SK-N-SH treated with all-trans-retinoic acid at 6 μM for 48 hours (cell line): Measurements from ENCODE around the gene HTT.

Experiments
- ATAC-seq: fragments of 200-7000 bp; cut with Tn5 transposase; 3 replicates; pipeline ENCODE4 v1.9.1; 2020; ENCODE audit warnings: mild to moderate bottlenecking, moderate library complexity
- ARNTL ChIP-seq: fragments of 450-650 bp; formaldehyde crosslinking; IDR thresholded peaks from 2 replicates; pipeline ENCODE4 v1.5.0; 2020; ENCODE audit warnings: low read depth, mild to moderate bottlenecking, moderate library complexity, borderline replicate concordance
- ESRRG ChIP-seq: fragments of 250-450 bp; sonication (Bioruptor Pico); IDR thresholded peaks from 2 replicates; pipeline ENCODE4 v1.6.1; 2021; ENCODE audit warnings: mild to moderate bottlenecking
- GLIS3 ChIP-seq: fragments of 250-450 bp; sonication (Bioruptor Pico); IDR thresholded peaks from 2 replicates; pipeline ENCODE4 v1.5.0; 2020; ENCODE audit warnings: mild to moderate bottlenecking, moderate library complexity
- ISL1 ChIP-seq: fragments of 250-450 bp; sonication (Bioruptor Pico); IDR thresholded peaks from 2 replicates; pipeline ENCODE4 v2.1.2; 2022; ENCODE audit warnings: mild to moderate bottlenecking, moderate library complexity
- OSR1 ChIP-seq: fragments of 250-450 bp; sonication (Bioruptor Pico); IDR thresholded peaks from 2 replicates; pipeline ENCODE4 v1.8.0; 2022; ENCODE audit warnings: moderate library complexity, mild to moderate bottlenecking, inconsistent platforms
- PPARA ChIP-seq: fragments of 250-450 bp; sonication (Bioruptor Pico); IDR thresholded peaks from 2 replicates; pipeline ENCODE4 v1.5.0; 2020; ENCODE audit warnings: mild to moderate bottlenecking, borderline replicate concordance
- TOX ChIP-seq: fragments of 250-450 bp; sonication (Bioruptor Pico); IDR thresholded peaks from 2 replicates; pipeline ENCODE4 v1.8.0; 2021; ENCODE audit warnings: mild to moderate bottlenecking, moderate library complexity, borderline replicate concordance
- ZC3H10 ChIP-seq: fragments of 250-450 bp; sonication (Bioruptor Pico); IDR thresholded peaks from 2 replicates; pipeline ENCODE4 v1.5.1; 2021; ENCODE audit warnings: mild to moderate bottlenecking, moderate library complexity
- ZFP3 ChIP-seq: fragments of 250-450 bp; sonication (Bioruptor Pico); IDR thresholded peaks from 2 replicates; pipeline ENCODE4 v1.5.0; 2020; ENCODE audit warnings: mild to moderate bottlenecking, moderate library complexity
- ZFP30 ChIP-seq: fragments of 450-650 bp; formaldehyde crosslinking; IDR thresholded peaks from 2 replicates; pipeline ENCODE4 v1.5.0; 2022; ENCODE audit warnings: mild to moderate bottlenecking, moderate library complexity
- ZNF565 ChIP-seq: fragments of 450-650 bp; formaldehyde crosslinking; conservative IDR thresholded peaks from 2 replicates; pipeline ENCODE4 v1.5.0; 2020; ENCODE audit warnings: low read depth, mild to moderate bottlenecking, moderate library complexity
- ZNF8 ChIP-seq: fragments of 450-650 bp; formaldehyde crosslinking; IDR thresholded peaks from 2 replicates; pipeline ENCODE4 v1.5.0; 2020; ENCODE audit warnings: mild to moderate bottlenecking, moderate library complexity
- TF ChIP-seq, protein P1 (sequence below): fragments of 250-450 bp; sonication (Bioruptor Pico); IDR thresholded peaks from 2 replicates; pipeline ENCODE4 v1.5.1; 2020; ENCODE audit warnings: low read depth, mild to moderate bottlenecking, moderate library complexity
- TF ChIP-seq, protein P2 (sequence below): fragments of 250-450 bp; sonication (Bioruptor Pico); IDR thresholded peaks from 2 replicates; pipeline ENCODE4 v1.8.0; 2021; ENCODE audit warnings: low read depth, mild to moderate bottlenecking, moderate library complexity, borderline replicate concordance
- TF ChIP-seq, protein P3 (sequence below): fragments of 250-450 bp; sonication (Bioruptor Pico); IDR thresholded peaks from 2 replicates; pipeline ENCODE4 v1.5.0; 2020; ENCODE audit warnings: mild to moderate bottlenecking, moderate library complexity
- TF ChIP-seq, protein P4 (sequence below): fragments of 250-450 bp; sonication (Bioruptor Pico); IDR thresholded peaks from 2 replicates; pipeline ENCODE4 v1.5.1; 2021; ENCODE audit warnings: mild to moderate bottlenecking, moderate library complexity

The HTT gene

DNA sequence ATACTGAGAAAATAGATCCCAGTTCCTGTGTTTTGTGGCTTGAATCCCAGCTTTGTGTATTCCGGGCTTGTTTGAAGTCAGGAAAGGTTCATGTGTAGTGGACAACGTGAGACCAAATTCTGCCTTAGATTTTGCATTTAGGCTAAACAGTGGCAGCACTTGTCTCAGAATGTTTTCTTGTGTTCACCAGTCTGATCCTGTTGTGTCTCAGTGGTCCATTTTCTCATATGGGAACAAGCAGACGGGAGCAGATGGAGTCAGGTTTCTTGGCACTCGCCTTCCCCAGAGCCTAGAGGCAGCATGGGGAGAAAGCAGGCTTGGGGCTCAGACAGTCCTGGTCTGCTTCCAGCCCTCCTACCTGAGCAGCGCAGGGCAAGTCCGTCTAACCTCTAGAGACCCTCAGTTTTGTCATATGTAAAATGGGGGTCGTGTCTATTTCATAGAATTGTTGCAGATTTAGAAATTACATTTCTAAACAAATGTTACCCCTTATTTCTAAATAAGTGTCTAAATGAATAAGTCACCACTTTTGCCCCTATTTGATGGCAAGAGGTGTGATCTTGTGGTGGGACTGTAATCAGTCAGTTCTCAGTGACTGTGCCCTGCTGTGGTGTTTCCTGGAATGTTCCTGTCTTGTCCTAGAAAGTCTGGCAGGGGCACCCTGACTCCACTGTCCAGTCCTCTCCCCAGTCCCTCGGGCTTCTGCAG lies 146.1 kb downstream of the HTT start (continued):
- no peak for TF ChIP-seq PPARA (CRISPR knock-in tag)
- TF ChIP-seq ZFP3 (CRISPR knock-in tag): no peak
- TF ChIP-seq OSR1: no peak
- TF ChIP-seq GLIS3 (CRISPR knock-in tag): no peak
- TF ChIP-seq, protein P1, sequence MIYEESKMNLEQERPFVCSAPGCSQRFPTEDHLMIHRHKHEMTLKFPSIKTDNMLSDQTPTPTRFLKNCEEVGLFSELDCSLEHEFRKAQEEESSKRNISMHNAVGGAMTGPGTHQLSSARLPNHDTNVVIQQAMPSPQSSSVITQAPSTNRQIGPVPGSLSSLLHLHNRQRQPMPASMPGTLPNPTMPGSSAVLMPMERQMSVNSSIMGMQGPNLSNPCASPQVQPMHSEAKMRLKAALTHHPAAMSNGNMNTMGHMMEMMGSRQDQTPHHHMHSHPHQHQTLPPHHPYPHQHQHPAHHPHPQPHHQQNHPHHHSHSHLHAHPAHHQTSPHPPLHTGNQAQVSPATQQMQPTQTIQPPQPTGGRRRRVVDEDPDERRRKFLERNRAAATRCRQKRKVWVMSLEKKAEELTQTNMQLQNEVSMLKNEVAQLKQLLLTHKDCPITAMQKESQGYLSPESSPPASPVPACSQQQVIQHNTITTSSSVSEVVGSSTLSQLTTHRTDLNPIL (CRISPR knock-in tag): no peak
- no peak for TF ChIP-seq ZFP30 (CRISPR knock-in tag)
- TF ChIP-seq, protein P2, sequence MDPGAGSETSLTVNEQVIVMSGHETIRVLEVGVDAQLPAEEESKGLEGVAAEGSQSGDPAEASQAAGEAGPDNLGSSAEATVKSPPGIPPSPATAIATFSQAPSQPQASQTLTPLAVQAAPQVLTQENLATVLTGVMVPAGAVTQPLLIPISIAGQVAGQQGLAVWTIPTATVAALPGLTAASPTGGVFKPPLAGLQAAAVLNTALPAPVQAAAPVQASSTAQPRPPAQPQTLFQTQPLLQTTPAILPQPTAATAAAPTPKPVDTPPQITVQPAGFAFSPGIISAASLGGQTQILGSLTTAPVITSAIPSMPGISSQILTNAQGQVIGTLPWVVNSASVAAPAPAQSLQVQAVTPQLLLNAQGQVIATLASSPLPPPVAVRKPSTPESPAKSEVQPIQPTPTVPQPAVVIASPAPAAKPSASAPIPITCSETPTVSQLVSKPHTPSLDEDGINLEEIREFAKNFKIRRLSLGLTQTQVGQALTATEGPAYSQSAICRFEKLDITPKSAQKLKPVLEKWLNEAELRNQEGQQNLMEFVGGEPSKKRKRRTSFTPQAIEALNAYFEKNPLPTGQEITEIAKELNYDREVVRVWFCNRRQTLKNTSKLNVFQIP (CRISPR knock-in tag): no peak
- no peak for TF ChIP-seq ESRRG (CRISPR knock-in tag)
- no peak for TF ChIP-seq ZC3H10 (CRISPR knock-in tag)

DNA sequence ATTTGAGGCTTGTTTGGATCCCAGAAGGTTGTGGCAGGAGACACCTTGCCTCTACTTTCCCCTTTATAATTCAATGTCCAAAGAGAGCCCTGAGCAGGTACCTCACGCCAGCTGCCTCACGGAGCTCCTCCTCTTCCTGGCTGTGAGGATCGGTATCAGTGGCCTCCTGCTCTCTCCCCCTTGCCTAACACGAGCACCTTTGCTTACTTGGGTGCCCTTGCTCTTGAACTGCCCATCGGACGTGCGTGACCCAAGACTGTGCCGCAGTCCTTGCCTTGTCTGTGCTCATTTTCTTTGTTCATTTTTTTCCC lies 146.7 kb downstream of the HTT start:
- no peak for ATAC-seq
- TF ChIP-seq, protein P2 (CRISPR knock-in tag): no peak
- TF ChIP-seq ZNF565 (CRISPR knock-in tag) (no peak), ISL1 (CRISPR knock-in tag) (no peak), PPARA (CRISPR knock-in tag) (no peak)
- TF ChIP-seq, protein P1 (CRISPR knock-in tag): no peak

DNA sequence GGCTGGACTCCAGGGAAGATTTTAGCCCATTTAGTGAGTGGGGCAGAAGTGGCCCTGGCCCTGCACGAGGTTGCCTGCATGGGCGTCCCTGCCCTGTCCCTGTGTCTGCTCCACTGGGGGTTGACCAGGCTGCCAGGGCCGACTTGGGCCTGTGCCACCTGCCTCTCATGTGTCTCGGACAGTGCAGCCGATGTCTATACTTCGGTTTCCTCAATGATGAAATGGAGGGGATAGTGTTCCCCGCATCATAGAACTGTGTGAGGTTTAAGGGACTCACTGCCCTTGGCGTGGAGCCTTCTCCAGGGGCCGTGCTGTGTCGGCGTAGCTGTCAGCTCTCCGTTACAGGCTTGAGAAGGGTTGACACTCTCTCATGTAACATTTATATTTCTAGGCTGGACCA lies 147.5 kb downstream of the HTT start:
- TF ChIP-seq, protein P3, sequence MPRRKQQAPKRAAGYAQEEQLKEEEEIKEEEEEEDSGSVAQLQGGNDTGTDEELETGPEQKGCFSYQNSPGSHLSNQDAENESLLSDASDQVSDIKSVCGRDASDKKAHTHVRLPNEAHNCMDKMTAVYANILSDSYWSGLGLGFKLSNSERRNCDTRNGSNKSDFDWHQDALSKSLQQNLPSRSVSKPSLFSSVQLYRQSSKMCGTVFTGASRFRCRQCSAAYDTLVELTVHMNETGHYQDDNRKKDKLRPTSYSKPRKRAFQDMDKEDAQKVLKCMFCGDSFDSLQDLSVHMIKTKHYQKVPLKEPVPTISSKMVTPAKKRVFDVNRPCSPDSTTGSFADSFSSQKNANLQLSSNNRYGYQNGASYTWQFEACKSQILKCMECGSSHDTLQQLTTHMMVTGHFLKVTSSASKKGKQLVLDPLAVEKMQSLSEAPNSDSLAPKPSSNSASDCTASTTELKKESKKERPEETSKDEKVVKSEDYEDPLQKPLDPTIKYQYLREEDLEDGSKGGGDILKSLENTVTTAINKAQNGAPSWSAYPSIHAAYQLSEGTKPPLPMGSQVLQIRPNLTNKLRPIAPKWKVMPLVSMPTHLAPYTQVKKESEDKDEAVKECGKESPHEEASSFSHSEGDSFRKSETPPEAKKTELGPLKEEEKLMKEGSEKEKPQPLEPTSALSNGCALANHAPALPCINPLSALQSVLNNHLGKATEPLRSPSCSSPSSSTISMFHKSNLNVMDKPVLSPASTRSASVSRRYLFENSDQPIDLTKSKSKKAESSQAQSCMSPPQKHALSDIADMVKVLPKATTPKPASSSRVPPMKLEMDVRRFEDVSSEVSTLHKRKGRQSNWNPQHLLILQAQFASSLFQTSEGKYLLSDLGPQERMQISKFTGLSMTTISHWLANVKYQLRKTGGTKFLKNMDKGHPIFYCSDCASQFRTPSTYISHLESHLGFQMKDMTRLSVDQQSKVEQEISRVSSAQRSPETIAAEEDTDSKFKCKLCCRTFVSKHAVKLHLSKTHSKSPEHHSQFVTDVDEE (CRISPR knock-in tag): no peak
- TF ChIP-seq ZFP30 (CRISPR knock-in tag) (no peak), ZNF8 (CRISPR knock-in tag) (no peak), PPARA (CRISPR knock-in tag) (no peak), ISL1 (CRISPR knock-in tag) (no peak), ZNF565 (CRISPR knock-in tag) (no peak), TOX (CRISPR knock-in tag) (no peak), GLIS3 (CRISPR knock-in tag) (no peak), ARNTL (no peak)
- TF ChIP-seq, protein P4, sequence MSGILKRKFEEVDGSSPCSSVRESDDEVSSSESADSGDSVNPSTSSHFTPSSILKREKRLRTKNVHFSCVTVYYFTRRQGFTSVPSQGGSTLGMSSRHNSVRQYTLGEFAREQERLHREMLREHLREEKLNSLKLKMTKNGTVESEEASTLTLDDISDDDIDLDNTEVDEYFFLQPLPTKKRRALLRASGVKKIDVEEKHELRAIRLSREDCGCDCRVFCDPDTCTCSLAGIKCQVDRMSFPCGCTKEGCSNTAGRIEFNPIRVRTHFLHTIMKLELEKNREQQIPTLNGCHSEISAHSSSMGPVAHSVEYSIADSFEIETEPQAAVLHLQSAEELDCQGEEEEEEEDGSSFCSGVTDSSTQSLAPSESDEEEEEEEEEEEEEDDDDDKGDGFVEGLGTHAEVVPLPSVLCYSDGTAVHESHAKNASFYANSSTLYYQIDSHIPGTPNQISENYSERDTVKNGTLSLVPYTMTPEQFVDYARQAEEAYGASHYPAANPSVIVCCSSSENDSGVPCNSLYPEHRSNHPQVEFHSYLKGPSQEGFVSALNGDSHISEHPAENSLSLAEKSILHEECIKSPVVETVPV (CRISPR knock-in tag): no peak
- TF ChIP-seq, protein P2 (CRISPR knock-in tag): no peak
- ATAC-seq: no peak
